H1 (cell line): ENCODE measurements around the gene UNC93A. TPM values are rescaled to one million over a fixed set of nuclear protein-coding genes. Genes with fewer than 3 reads are reported as not detected.

Source experiments
- CHD7 ChIP-seq: fragments of 300-600 bp; sonication (generic); IDR thresholded peaks from 2 replicates; pipeline ENCODE4 v1.7.1; 2012; ENCODE audit warnings: low read length, moderate library complexity, mild to moderate bottlenecking, inconsistent platforms; ENCODE audit not compliant: insufficient replicate concordance
- POU5F1 ChIP-seq: IDR thresholded peaks from 2 replicates; pipeline ENCODE4 v1.6.1; 2011; ENCODE audit warnings: low read depth, mild to moderate bottlenecking, low read length, moderate library complexity
- USF2 ChIP-seq: IDR thresholded peaks from 2 replicates; pipeline ENCODE4 v1.6.1; 2011; ENCODE audit warnings: low read length, improper control_type of control experiment
- polyA plus RNA-seq, 7 experiments: library from polyadenylated mRNA; depleted of rRNA in 3 of 7; stranded (reverse) in 5 of 7; unstranded in 2 of 7; fragments of >200 nt in 5 of 7; fragments of 200-250 nt in 2 of 7; gene quantifications; 1 replicate in 5 of 7; 2 replicates in 1 of 7; 4 replicates in 1 of 7; pipeline versions ENCODE4 v1.2.1 to v1.2.3, GENCODE V29; 2011 to 2013; ENCODE audit warnings: missing spikeins in 2 of 7, mixed read lengths in 2 of 7
- total RNA-seq: library from RNA; stranded (reverse); fragmentation: NEBNext Ultra II Directional; extraction: Animal tissue kit (Norgen Biotek cat#: 25700); gene quantifications from 2 replicates; pipeline ENCODE4 v1.2.1, GENCODE V29; 2021

UNC93A gene
- total and polyA plus RNA-seq, 2 of the 8 experiments (the other 6 are each of a cell fraction or from before 2014, with no cell fraction given): 0.39 TPM; not detected in 1

GRCh38 chr6:167258646-167259045 lies 32.5 kb upstream of the UNC93A start (continued):
- TF ChIP-seq USF2 (no peak), POU5F1 (no peak), CHD7 (no peak)
